ENCODE results near the gene CD38. TPM values are rescaled to one million over a fixed set of nuclear protein-coding genes. Genes with fewer than 3 reads are reported as not detected.

CD38 gene
- total and polyA plus RNA-seq, 3 donors from 2014 or later: 0.68 to 2.2 (median 1.0) TPM

DNA sequence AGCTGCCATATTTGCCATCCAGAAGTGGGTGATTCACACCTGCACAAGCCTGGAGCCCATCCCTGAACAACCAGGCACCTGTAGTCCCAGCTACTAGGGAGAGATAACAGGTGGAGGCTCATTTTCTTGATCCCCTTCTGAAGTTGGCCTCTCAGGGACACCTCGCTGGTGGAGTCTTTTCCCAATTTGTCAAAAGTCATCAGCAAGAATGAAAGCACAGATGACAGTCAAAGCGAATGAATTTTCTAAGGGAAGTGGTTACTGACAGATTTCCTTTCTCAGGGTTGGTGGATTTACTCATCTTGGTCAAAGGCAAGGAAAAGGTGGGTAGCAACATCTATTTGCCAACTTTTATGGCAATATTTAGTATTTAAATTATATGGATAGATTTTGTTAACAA lies 123.9 kb downstream of the CD38 start:
- Histone ChIP-seq H3K4me1 (no peaks in the 10 kb centered on the region), H3K36me3 (ENCODE audit: low read depth, missing control alignments) (no peaks in the 10 kb centered on the region), H3K27ac (no peak overlapping the region), H3K27me3 (no peaks in the 10 kb centered on the region), H3K9me3 (no peaks in the 10 kb centered on the region), H3K4me3 (no peak overlapping the region)
- no peak for TF ChIP-seq POLR2A (IDR thresholded peaks at IDR 0.05)
- TF ChIP-seq, protein P1, sequence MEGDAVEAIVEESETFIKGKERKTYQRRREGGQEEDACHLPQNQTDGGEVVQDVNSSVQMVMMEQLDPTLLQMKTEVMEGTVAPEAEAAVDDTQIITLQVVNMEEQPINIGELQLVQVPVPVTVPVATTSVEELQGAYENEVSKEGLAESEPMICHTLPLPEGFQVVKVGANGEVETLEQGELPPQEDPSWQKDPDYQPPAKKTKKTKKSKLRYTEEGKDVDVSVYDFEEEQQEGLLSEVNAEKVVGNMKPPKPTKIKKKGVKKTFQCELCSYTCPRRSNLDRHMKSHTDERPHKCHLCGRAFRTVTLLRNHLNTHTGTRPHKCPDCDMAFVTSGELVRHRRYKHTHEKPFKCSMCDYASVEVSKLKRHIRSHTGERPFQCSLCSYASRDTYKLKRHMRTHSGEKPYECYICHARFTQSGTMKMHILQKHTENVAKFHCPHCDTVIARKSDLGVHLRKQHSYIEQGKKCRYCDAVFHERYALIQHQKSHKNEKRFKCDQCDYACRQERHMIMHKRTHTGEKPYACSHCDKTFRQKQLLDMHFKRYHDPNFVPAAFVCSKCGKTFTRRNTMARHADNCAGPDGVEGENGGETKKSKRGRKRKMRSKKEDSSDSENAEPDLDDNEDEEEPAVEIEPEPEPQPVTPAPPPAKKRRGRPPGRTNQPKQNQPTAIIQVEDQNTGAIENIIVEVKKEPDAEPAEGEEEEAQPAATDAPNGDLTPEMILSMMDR (IDR thresholded peaks at IDR 0.05): no peak
- DNase-seq: no peak
- intact Hi-C loops (cut with DNase I; ENCODE audit: low total_unique reads): no loop called here
- WGBS, 2 donors: 85 to 93% methylated on average over 2 of the region's 2 CpGs

DNA sequence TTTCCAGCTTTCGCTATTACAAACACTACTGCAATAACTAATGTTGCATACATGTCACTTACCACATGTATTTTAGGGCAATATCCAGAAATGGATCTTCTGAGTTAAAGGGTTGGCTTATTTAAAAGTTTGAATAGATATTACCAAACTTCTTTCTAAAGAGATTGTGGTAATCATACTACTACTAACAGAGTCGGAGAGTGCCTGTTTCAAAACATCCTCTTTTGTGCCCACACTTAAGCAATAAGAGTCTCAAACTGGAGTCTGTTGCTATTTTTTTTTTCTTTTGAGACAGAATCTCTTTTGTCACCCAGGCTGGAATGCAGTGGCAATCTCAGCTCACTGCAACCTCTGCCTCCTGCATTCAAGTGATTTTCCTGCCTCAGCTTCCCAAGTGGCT lies 124.6 kb downstream of the CD38 start:
- intact Hi-C loops (cut with DNase I; ENCODE audit: low total_unique reads): no loop called here
- Histone ChIP-seq H3K27me3 (no peaks in the 10 kb centered on the region), H3K4me1 (no peaks in the 10 kb centered on the region), H3K27ac (no peak overlapping the region), H3K4me3 (no peak overlapping the region), H3K36me3 (ENCODE audit: low read depth, missing control alignments) (no peaks in the 10 kb centered on the region), H3K9me3 (no peaks in the 10 kb centered on the region)
- TF ChIP-seq, protein P1 (IDR thresholded peaks at IDR 0.05): no peak
- TF ChIP-seq POLR2A (IDR thresholded peaks at IDR 0.05): no peak
- WGBS, 2 donors: 82 to 90% methylated on average over 2 of the region's 2 CpGs
- no peak for DNase-seq

Other genes with a start within 250 kb of the CD38 start
- 100 to 1,000 TPM; 149 to 153 TPM for gene FBXL5, start 123.0 kb upstream of the CD38 start, total RNA-seq
- 162 TPM for gene FBXL5, start 123.0 kb upstream of the CD38 start, polyA plus RNA-seq (ENCODE audit: insufficient read depth, low read depth, low replicate concordance)
- gene FAM200B, start 96.5 kb upstream of the CD38 start, total RNA-seq: 10 to 100 TPM; 41.8 to 48.9 TPM
- gene FAM200B, start 96.5 kb upstream of the CD38 start, polyA plus RNA-seq (ENCODE audit: insufficient read depth, low read depth, low replicate concordance): 75.2 TPM
- gene BST1, start 75.3 kb upstream of the CD38 start, total RNA-seq: 1 to 10 TPM; 1.1 to 1.6 TPM
- 6.9 TPM for gene BST1, start 75.3 kb upstream of the CD38 start, polyA plus RNA-seq (ENCODE audit: insufficient read depth, low read depth, low replicate concordance)
- not detected for gene FGFBP1, start 160.4 kb downstream of the CD38 start, total RNA-seq
- gene FGFBP1, start 160.4 kb downstream of the CD38 start, polyA plus RNA-seq (ENCODE audit: insufficient read depth, low read depth, low replicate concordance): 1.1 TPM
- 100 to 1,000 TPM in 1 of 2 donors, 10 to 100 TPM in 1; 19.4 to 139 TPM for gene FGFBP2, start 184.8 kb downstream of the CD38 start, total RNA-seq
- gene FGFBP2, start 184.8 kb downstream of the CD38 start, polyA plus RNA-seq (ENCODE audit: insufficient read depth, low read depth, low replicate concordance): 20.3 TPM